Hepatocyte (in vitro differentiated cells): ENCODE data around the gene ARHGAP9. TPM values are rescaled to one million over a fixed set of nuclear protein-coding genes. Genes with fewer than 3 reads are reported as not detected.

Experiments used
- DNase-seq: peaks from one replicate; pipeline ENCODE4 v3.0.0-alpha.2; 2016; ENCODE audit warnings: low spot score
- H2AFZ ChIP-seq: fragments of 200-600 bp; sonication (generic); 2 replicates; pipeline ENCODE4 v1.6.0; 2016; ENCODE audit warnings: antibody characterized with exemption, mild to moderate bottlenecking
- H3K27ac ChIP-seq: fragments of 200-600 bp; sonication (generic); 2 replicates; pipeline ENCODE4 v1.5.1; 2016; ENCODE audit warnings: mild to moderate bottlenecking
- H3K27me3 ChIP-seq: fragments of 200-600 bp; sonication (generic); 2 replicates; pipeline ENCODE4 v1.6.1; 2016
- H3K36me3 ChIP-seq: fragments of 200-600 bp; sonication (generic); replicated peaks from 2 replicates; pipeline ENCODE4 v1.5.1; 2016; ENCODE audit warnings: low read depth; ENCODE audit not compliant: insufficient read depth
- H3K4me1 ChIP-seq: fragments of 200-600 bp; sonication (generic); 2 replicates; pipeline ENCODE4 v1.5.1; 2016; ENCODE audit warnings: mild to moderate bottlenecking, moderate library complexity; ENCODE audit not compliant: insufficient read depth
- H3K4me2 ChIP-seq: fragments of 200-600 bp; sonication (generic); 2 replicates; pipeline ENCODE4 v1.6.0; 2016
- H3K4me3 ChIP-seq: fragments of 200-600 bp; sonication (generic); 2 replicates; pipeline ENCODE4 v1.5.1; 2016; ENCODE audit warnings: mild to moderate bottlenecking
- H3K79me2 ChIP-seq: fragments of 200-600 bp; sonication (generic); 2 replicates; pipeline ENCODE4 v1.6.0; 2017; ENCODE audit warnings: mild to moderate bottlenecking
- H3K9me2 ChIP-seq: fragments of 200-600 bp; sonication (generic); replicated peaks from 2 replicates; pipeline ENCODE4 v1.6.0; 2017; ENCODE audit warnings: mild to moderate bottlenecking; ENCODE audit not compliant: insufficient read depth
- H3K9me3 ChIP-seq: fragments of 200-600 bp; sonication (generic); 2 replicates; pipeline ENCODE4 v1.5.1; 2016; ENCODE audit warnings: low read depth, mild to moderate bottlenecking
- H4K20me1 ChIP-seq: fragments of 200-600 bp; sonication (generic); 2 replicates; pipeline ENCODE4 v1.6.0; 2016; ENCODE audit warnings: mild to moderate bottlenecking; ENCODE audit not compliant: insufficient read depth, poor library complexity, severe bottlenecking
- CTCF ChIP-seq: fragments of 200-600 bp; sonication (generic); IDR thresholded peaks from 2 replicates; pipeline ENCODE4 v1.5.1; 2016; ENCODE audit warnings: antibody characterized with exemption, mild to moderate bottlenecking; ENCODE audit not compliant: poor library complexity
- EZH2 ChIP-seq: fragments of 200-600 bp; sonication (generic); IDR thresholded peaks from 2 replicates; pipeline ENCODE4 v1.6.1; 2016; ENCODE audit warnings: antibody characterized with exemption, mild to moderate bottlenecking, borderline replicate concordance
- EZH2phosphoT487 ChIP-seq: fragments of 200-600 bp; sonication (generic); IDR thresholded peaks from one replicate; pipeline ENCODE4 v1.6.1; 2018; ENCODE audit warnings: antibody characterized with exemption, mild to moderate bottlenecking, low read depth, moderate library complexity; ENCODE audit not compliant: unreplicated experiment, severe bottlenecking
- WGBS: methylation state at CpG from one replicate; pipeline ENCODE4 v1.1.6; 2016; ENCODE audit warnings: low lambda C conversion rate; ENCODE audit errors: missing lambda C conversion rate; 5-methylcytosine and 5-hydroxymethylcytosine counted together
- polyA plus RNA-seq: library from polyadenylated mRNA; unstranded; fragments of >200 nt; fragmentation: Nextera tagmentation; extraction: Ambion mirVana; gene quantifications from 2 replicates; pipeline ENCODE4 v1.2.1, GENCODE V29; 2016
- total RNA-seq: library from RNA; depleted of rRNA; stranded (reverse); fragments of >200 nt; gene quantifications from 2 replicates; pipeline ENCODE4 v1.2.3, GENCODE V29; 2014

ARHGAP9 gene
- total and polyA plus RNA-seq, 2 experiments from 2014 or later = 2.0 to 2.2 TPM

- peaks cover 55% of the 10 kb centered on the region for H4K20me1 ChIP-seq
- DNase-seq = peak; percentile 97
- no peaks in the 10 kb centered on the region for H3K36me3 ChIP-seq
- H3K4me2 ChIP-seq = peak within 1 kb of the TSS; percentile 89
- WGBS = 4% methylated on average over 10 of the region's 57 CpGs
- peak within 1 kb of the TSS; percentile 58 for H3K4me3 ChIP-seq
- no peaks in the 10 kb centered on the region for H3K27me3 ChIP-seq
- TF ChIP-seq CTCF (no peak), EZH2phosphoT487 (no peak), EZH2 (no peak)
- peak within 1 kb of the TSS; percentile 15 for H2AFZ ChIP-seq
- H3K9me3 ChIP-seq = no peaks in the 10 kb centered on the region
- H3K79me2 ChIP-seq = peaks cover 71% of the 10 kb centered on the region
- H3K4me1 ChIP-seq = peaks cover 29% of the 10 kb centered on the region
- H3K9me2 ChIP-seq = no peaks in the 10 kb centered on the region
- peak within 1 kb of the TSS; percentile 99 for H3K27ac ChIP-seq
These were observed 42.6 kb upstream of the ARHGAP9 start, which contains the start of gene MBD6 for GRCh38 chr12:57522011-57522886. Gene MBD6, plus strand, starts transcription at chr12:57522824. Its CDS starts 1,480 bp downstream, at chr12:57524304.

- Histone ChIP-seq H3K36me3 (no peaks in the 10 kb centered on the region), H2AFZ (peak overlapping the region; percentile 15)
- WGBS = 26% methylated on average over 17 of the region's 17 CpGs
These were observed 41.9 kb upstream of the ARHGAP9 start for GRCh38 chr12:57521525-57522010.

GRCh38 chr12:57520053-57520818 is 40.6 kb upstream of the ARHGAP9 start, which contains the start of gene DDIT3:
Gene DDIT3, minus strand, starts transcription at chr12:57520514. Its CDS starts 3,108 bp downstream, at chr12:57517406.
- Histone ChIP-seq H3K27me3 (no peaks in the 10 kb centered on the region), H3K9me2 (no peaks in the 10 kb centered on the region), H3K79me2 (peaks cover 51% of the 10 kb centered on the region), H2AFZ (peak within 1 kb of the TSS; percentile 45), H3K4me3 (peak within 1 kb of the TSS; percentile 69), H4K20me1 (peaks cover 49% of the 10 kb centered on the region), H3K9me3 (no peaks in the 10 kb centered on the region), H3K4me1 (peaks cover 27% of the 10 kb centered on the region), H3K36me3 (no peaks in the 10 kb centered on the region), H3K4me2 (peak within 1 kb of the TSS; percentile 93), H3K27ac (peak within 1 kb of the TSS; percentile 99)
- no peak for TF ChIP-seq CTCF
- TF ChIP-seq EZH2phosphoT487 = no peak
- TF ChIP-seq EZH2 = no peak
- under 1% methylated on average over 43 of the region's 52 CpGs for WGBS
- DNase-seq = peak; percentile 100

More at GRCh38 chr12:57521525-57522010, 41.9 kb upstream of the ARHGAP9 start:
- H3K4me1 ChIP-seq = peaks cover 29% of the 10 kb centered on the region
- no peaks in the 10 kb centered on the region for H3K9me3 ChIP-seq
- H3K27ac ChIP-seq = peak overlapping the region; percentile 99
- no peaks in the 10 kb centered on the region for H3K27me3 ChIP-seq
- DNase-seq = peak; percentile 85
- H3K4me3 ChIP-seq = no peak overlapping the region
- no peaks in the 10 kb centered on the region for H3K9me2 ChIP-seq
- TF ChIP-seq EZH2 (no peak), CTCF (peak; percentile 17)
- peaks cover 64% of the 10 kb centered on the region for H3K79me2 ChIP-seq
- H4K20me1 ChIP-seq = peaks cover 62% of the 10 kb centered on the region
- peak overlapping the region; percentile 77 for H3K4me2 ChIP-seq
